Upper lobe of left lung (tissue), 4 donors: ENCODE data around the gene ST6GALNAC3.

ENCODE experiments used
- CTCF ChIP-seq, 6 experiments: fragments of 450-650 bp in 4 of 6; fragments of 200-600 bp in 2 of 6; sonication (generic) in 2 of 6; IDR thresholded peaks; one replicate each; pipeline ENCODE4 v1.5.1; 2016 to 2019; ENCODE audit warnings: antibody characterized with exemption in 6 of 6
- POLR2AphosphoS5 ChIP-seq, 2 donors: sonication (generic); formaldehyde crosslinking; IDR thresholded peaks; one replicate each; pipeline ENCODE4 v1.5.1; 2017; ENCODE audit warnings: antibody characterized with exemption in 2 of 2

GRCh38 chr1:76299036-76299435, 224.5 kb downstream of the ST6GALNAC3 start:
- TF ChIP-seq CTCF (IDR thresholded peaks at IDR 0.05) (no peak), POLR2AphosphoS5 (IDR thresholded peaks at IDR 0.05) (no peak)
